ENCODE data around the gene MXI1.
"Not testable (repeated sequence)": the region's sequence is repeated elsewhere in the genome, so short reads cannot be mapped to it uniquely, and the experiment has no call there.

Gene MXI1

GRCh38 chr10:110326351-110327032 lies 119.1 kb downstream of the MXI1 start:
- H3K4me3 ChIP-seq (ENCODE audit: low read length, poor library complexity, severe bottlenecking) = no peak overlapping the region
- H3K27me3 ChIP-seq (ENCODE audit: insufficient read depth, low read length, poor library complexity, severe bottlenecking) = peaks cover 8% of the 10 kb centered on the region
- no peak overlapping the region for H2AFZ ChIP-seq (ENCODE audit: low read length)
- no peaks in the 10 kb centered on the region for H3K79me2 ChIP-seq (ENCODE audit: insufficient read depth, low read length)
- peaks cover 3% of the 10 kb centered on the region; the same call in 1 of the 2 replicates for H3K9me3 ChIP-seq (ENCODE audit: insufficient read depth, low read depth, low read length)
- H3K36me3 ChIP-seq (ENCODE audit: insufficient read depth, low read length) = no peaks in the 10 kb centered on the region
- no peak overlapping the region for H3K4me2 ChIP-seq (ENCODE audit: low read depth, low read length, poor library complexity, severe bottlenecking)
- no peaks in the 10 kb centered on the region for H3K9me2 ChIP-seq (replicated peaks; ENCODE audit: low read depth, low read length)
- no peaks in the 10 kb centered on the region for H3K4me1 ChIP-seq (ENCODE audit: insufficient read depth, low read length, poor library complexity, severe bottlenecking)
- no peaks in the 10 kb centered on the region for H4K20me1 ChIP-seq (ENCODE audit: insufficient read depth, low read length, poor library complexity, severe bottlenecking)
- TF ChIP-seq EZH2phosphoT487 (IDR thresholded peaks at IDR 0.05; ENCODE audit: borderline replicate concordance) (no peak), CTCF (conservative IDR thresholded peaks at IDR 0.05; ENCODE audit: low read length) (no peak)
- no peak overlapping the region for H3K9ac ChIP-seq (ENCODE audit: low read depth, low read length, poor library complexity, severe bottlenecking)
- no peaks in the 10 kb centered on the region for H3F3A ChIP-seq (ENCODE audit: low read depth)

GRCh38 chr10:110327262-110327914 lies 120.0 kb downstream of the MXI1 start:
- Histone ChIP-seq H2AFZ (ENCODE audit: low read length) (no peak overlapping the region), H4K20me1 (ENCODE audit: insufficient read depth, low read length, poor library complexity, severe bottlenecking) (no peaks in the 10 kb centered on the region), H3K9me2 (replicated peaks; ENCODE audit: low read depth, low read length) (no peaks in the 10 kb centered on the region), H3K27me3 (ENCODE audit: insufficient read depth, low read length, poor library complexity, severe bottlenecking) (peaks cover 1% of the 10 kb centered on the region), H3K4me3 (ENCODE audit: low read length, poor library complexity, severe bottlenecking) (no peak overlapping the region), H3K9me3 (ENCODE audit: insufficient read depth, low read depth, low read length) (peaks cover 3% of the 10 kb centered on the region; the same call in 1 of the 2 replicates), H3K36me3 (ENCODE audit: insufficient read depth, low read length) (no peaks in the 10 kb centered on the region), H3K4me1 (ENCODE audit: insufficient read depth, low read length, poor library complexity, severe bottlenecking) (no peaks in the 10 kb centered on the region), H3K9ac (ENCODE audit: low read depth, low read length, poor library complexity, severe bottlenecking) (no peak overlapping the region), H3K79me2 (ENCODE audit: insufficient read depth, low read length) (no peaks in the 10 kb centered on the region), H3F3A (ENCODE audit: low read depth) (no peaks in the 10 kb centered on the region), H3K4me2 (ENCODE audit: low read depth, low read length, poor library complexity, severe bottlenecking) (no peak overlapping the region)
- TF ChIP-seq EZH2phosphoT487 (IDR thresholded peaks at IDR 0.05; ENCODE audit: borderline replicate concordance) (no peak), CTCF (conservative IDR thresholded peaks at IDR 0.05; ENCODE audit: low read length) (no peak)

GRCh38 chr10:110330675-110331074 lies 123.3 kb downstream of the MXI1 start:
- no peak overlapping the region for H3K4me2 ChIP-seq (ENCODE audit: low read depth, low read length, poor library complexity, severe bottlenecking)
- no peaks in the 10 kb centered on the region for H4K20me1 ChIP-seq (ENCODE audit: insufficient read depth, low read length, poor library complexity, severe bottlenecking)
- H2AFZ ChIP-seq (ENCODE audit: low read length) = no peak overlapping the region
- H3F3A ChIP-seq (ENCODE audit: low read depth) = no peaks in the 10 kb centered on the region
- no peaks in the 10 kb centered on the region for H3K36me3 ChIP-seq (ENCODE audit: insufficient read depth, low read length)
- no peaks in the 10 kb centered on the region for H3K27me3 ChIP-seq (ENCODE audit: insufficient read depth, low read length, poor library complexity, severe bottlenecking)
- no peaks in the 10 kb centered on the region for H3K79me2 ChIP-seq (ENCODE audit: insufficient read depth, low read length)
- peaks cover 4% of the 10 kb centered on the region for H3K4me1 ChIP-seq (ENCODE audit: insufficient read depth, low read length, poor library complexity, severe bottlenecking)
- TF ChIP-seq CTCF (conservative IDR thresholded peaks at IDR 0.05; ENCODE audit: low read length) = no peak
- TF ChIP-seq EZH2phosphoT487 (IDR thresholded peaks at IDR 0.05; ENCODE audit: borderline replicate concordance) = no peak
- peaks cover 3% of the 10 kb centered on the region; the same call in 1 of the 2 replicates for H3K9me3 ChIP-seq (ENCODE audit: insufficient read depth, low read depth, low read length)
- no peak overlapping the region for H3K9ac ChIP-seq (ENCODE audit: low read depth, low read length, poor library complexity, severe bottlenecking)
- no peaks in the 10 kb centered on the region for H3K9me2 ChIP-seq (replicated peaks; ENCODE audit: low read depth, low read length)
- H3K4me3 ChIP-seq (ENCODE audit: low read length, poor library complexity, severe bottlenecking) = no peak overlapping the region

- not testable (repeated sequence) for H3K9me3 ChIP-seq (ENCODE audit: insufficient read depth, low read depth, low read length); H3K36me3 ChIP-seq (ENCODE audit: insufficient read depth, low read length); H3K4me1 ChIP-seq (ENCODE audit: insufficient read depth, low read length, poor library complexity, severe bottlenecking); H4K20me1 ChIP-seq (ENCODE audit: insufficient read depth, low read length, poor library complexity, severe bottlenecking); H2AFZ ChIP-seq (ENCODE audit: low read length); H3K9me2 ChIP-seq (replicated peaks; ENCODE audit: low read depth, low read length); H3K79me2 ChIP-seq (ENCODE audit: insufficient read depth, low read length); H3K4me2 ChIP-seq (ENCODE audit: low read depth, low read length, poor library complexity, severe bottlenecking); H3K27me3 ChIP-seq (ENCODE audit: insufficient read depth, low read length, poor library complexity, severe bottlenecking); H3K4me3 ChIP-seq (ENCODE audit: low read length, poor library complexity, severe bottlenecking); H3F3A ChIP-seq (ENCODE audit: low read depth); H3K9ac ChIP-seq (ENCODE audit: low read depth, low read length, poor library complexity, severe bottlenecking)
These were observed 123.9 kb downstream of the MXI1 start for GRCh38 chr10:110331226-110331795.

Data from Loucy (cell line).